CD4-positive, alpha-beta T cell treated with Interleukin-15 for 4 hours (primary cell): ENCODE results near the gene SLC35G3.
"Not testable (repeated sequence)": the region's sequence is repeated elsewhere in the genome, so short reads cannot be mapped to it uniquely, and the experiment has no call there.

Experiments used
- DNase-seq: peaks from one replicate; pipeline ENCODE4 v3.0.0-alpha.2; 2020; ENCODE audit warnings: low spot score

Gene SLC35G3

GRCh38 chr17:35164716-35165115, 29.5 kb downstream of the SLC35G3 start:
- no peak for DNase-seq

- DNase-seq = no peak
Observed at GRCh38 chr17:35163886-35164285, 30.3 kb downstream of the SLC35G3 start.

DNA sequence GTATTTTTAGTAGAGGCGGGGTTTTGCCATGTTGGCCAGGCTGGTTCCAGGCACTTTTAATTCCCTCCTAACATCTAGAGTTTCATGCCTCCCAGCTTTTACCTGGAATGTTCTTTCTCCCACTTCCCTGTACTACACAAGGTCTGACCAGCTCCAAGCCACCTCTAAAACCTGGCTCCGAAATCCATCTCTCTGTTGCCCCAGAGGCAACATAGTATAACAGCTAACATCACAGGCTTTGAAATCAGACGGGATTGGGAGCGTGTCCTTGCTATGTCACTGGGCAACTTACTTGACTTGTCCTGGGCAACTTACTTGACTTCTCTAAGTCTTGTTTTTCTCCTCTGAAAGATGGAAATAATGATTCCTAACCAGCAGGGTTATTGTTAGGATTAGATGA, 31.4 kb downstream of the SLC35G3 start:
- no peak for DNase-seq

DNA sequence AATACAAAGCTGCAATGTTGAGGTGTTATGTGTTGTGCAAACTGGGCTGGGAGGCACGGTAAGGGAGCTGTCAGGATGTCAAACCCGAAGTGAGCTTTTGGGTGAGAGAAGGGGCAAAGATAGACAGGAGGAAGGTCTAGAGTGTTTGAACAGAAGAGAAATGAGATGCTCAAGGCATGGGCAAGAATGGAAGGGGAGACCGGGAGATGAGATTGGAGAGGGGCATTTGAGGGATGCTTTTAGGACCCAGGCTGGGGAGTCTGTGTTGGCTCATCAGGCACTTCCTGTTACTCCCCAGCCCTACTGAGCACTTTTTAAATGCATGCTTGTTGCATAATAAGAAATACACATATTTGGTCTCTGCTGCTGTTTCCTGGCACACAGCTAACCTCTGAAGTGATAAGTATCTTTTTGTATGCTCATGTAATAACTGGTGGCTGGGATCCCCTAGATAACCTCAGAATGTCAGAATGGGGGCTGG, 32.9 kb downstream of the SLC35G3 start:
- peak; percentile 45 for DNase-seq

DNA sequence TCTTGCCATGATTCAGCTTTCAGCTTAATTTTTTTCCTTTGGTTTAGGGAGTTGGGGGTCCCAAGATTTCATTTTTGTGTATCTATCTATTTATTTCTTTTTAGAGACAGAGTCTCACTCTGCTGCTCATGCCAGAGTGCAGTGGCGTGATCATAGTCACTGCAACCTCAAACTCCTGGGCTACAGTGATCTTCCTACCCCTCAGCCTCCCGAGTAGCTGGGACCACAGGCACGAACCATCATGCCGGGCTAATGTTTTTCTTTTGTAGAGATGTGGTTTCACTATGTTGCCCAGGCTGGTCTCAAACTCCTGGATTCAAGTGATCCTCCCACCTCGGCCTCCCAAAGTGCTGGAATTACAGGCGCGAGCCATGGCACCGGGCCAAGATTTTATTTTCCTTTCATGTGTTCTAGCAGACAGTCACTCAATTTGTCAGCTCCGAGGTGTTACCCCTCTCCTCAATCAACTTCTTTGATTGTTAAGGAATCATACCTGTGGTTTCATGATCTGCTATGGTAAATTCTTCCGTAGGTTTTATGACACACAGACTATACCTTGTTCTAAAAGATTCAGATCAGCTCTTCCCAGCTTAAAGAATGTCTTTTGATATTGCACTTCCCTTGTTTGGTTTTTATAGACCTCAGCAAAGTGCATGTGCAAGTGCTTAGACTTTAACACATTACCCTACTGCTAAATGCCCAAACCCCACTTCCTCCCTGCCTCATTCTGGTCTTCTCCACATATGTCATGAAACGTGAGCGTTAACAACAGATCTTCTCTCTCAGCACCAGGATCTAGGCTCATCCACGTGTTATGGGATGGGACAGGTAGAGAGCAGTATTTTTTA, 33.6 kb downstream of the SLC35G3 start:
- DNase-seq = peak; percentile 43

DNA sequence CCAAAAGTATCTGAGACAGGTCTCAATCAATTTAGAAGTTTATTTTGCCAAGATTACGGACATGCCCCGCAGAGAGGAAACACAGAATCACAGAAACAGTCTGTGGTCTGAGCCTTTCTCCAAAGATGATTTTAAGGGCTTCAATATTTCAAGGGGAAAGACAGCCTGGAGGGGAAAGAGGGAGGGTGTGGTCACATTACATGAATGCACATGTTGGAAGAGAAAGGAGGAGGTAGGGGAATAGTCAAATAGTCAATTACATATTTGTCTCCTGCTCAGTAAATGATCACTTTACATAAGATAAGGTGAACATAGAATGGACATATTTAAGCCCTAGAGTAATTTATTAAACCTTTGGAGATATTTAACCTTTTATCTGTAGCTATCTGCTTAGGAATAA, 34.3 kb downstream of the SLC35G3 start:
- no peak for DNase-seq

- DNase-seq = no peak
Observed at GRCh38 chr17:35155246-35155645, 38.9 kb downstream of the SLC35G3 start.

GRCh38 chr17:35154196-35155165, 39.7 kb downstream of the SLC35G3 start:
- no peak for DNase-seq

DNA sequence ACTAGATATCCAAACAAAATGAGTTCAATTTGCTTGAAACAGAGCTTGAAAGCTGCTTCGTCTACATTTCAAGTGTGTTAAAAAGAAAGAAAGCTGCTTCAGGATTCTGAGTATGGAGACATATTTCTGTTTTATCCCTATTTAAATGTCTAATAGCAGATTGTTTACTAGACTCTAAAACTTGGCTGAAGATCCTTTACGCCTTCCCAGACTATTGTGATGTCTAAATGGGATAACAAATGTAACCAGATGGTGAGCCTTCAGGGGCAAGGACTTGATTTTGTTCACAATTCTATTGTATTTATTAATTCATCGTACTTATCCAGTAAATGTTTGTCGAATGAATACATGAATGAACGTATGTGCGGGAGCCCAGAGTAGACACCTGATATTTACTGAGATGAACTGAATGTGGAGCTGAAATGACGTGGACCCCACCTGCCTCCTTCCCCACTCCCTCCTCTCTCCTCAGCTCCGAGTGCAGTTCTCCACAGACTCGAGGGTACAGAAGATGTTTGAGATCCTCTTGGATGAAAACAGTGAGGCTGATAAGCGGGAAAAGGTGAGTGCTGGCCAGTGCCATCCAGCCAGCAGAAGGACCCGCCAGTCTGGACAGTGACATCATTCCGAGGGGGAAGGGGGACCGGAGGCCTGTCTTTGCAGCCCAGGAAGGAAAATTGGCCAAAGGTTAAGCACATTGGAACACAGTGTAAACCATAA, 41.6 kb downstream of the SLC35G3 start:
- no peak for DNase-seq

GRCh38 chr17:35151080-35151479, 43.1 kb downstream of the SLC35G3 start:
- DNase-seq = not testable (repeated sequence)

- DNase-seq = no peak
Observed at GRCh38 chr17:35149941-35150340, 44.3 kb downstream of the SLC35G3 start.

DNA sequence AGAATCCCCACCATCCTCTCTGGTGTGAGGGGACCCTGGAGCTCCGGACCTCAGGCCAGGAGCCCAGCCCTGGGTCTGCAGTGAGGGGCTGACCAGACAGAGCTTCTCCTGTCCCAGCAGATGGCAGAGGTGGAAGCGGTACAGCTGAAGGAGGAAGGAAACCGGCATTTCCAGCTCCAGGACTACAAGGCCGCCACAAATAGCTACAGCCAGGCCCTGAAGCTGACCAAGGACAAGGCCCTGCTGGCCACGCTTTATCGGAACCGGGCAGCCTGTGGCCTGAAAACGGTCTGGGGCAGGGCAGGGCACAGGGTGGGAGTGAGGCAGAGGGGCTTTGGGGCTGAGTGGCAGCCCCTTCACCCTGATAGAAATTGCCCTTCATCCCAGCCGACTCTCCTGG, 46.0 kb downstream of the SLC35G3 start:
- no peak for DNase-seq

- no peak for DNase-seq
Observed at GRCh38 chr17:35147375-35147905, 46.8 kb downstream of the SLC35G3 start, which contains the start of gene UNC45B. TSS of gene UNC45B (plus strand) at chr17:35147817. CDS start at chr17:35148264, 447 bp downstream.

- DNase-seq = no peak
Observed at GRCh38 chr17:35146214-35146833, 47.9 kb downstream of the SLC35G3 start.

DNA sequence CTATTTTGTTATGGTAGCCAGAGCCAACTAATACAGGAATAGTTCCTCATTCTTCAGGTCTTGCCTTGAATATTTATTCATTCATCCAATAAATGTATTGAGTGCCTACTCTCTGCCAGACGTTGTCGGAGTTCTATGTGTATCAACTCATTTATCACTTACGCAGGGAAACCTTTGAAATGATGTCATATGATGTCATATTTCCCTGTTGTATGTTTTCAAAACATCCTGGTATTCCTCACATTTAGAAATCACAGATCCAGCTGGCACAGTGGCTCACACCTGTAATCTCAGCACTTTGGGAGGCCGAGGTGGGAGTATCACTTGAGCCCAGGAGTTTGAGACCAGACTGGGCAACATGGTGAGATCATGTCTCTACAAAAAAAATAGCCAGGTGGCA, 49.4 kb downstream of the SLC35G3 start:
- no peak for DNase-seq
